Naive B cell (primary cell): Measurements from ENCODE around the gene MATK. TPM values are rescaled to one million over a fixed set of nuclear protein-coding genes. Genes with fewer than 3 reads are reported as not detected.
"Not testable (repeated sequence)": the region's sequence is repeated elsewhere in the genome, so short reads cannot be mapped to it uniquely, and the experiment has no call there.

Experiments
- ATAC-seq, 2 donors: fragments of 150-1000 bp; cut with Tn5 transposase; 2 replicates each; pipeline ENCODE4 v1.10.0; 2021; ENCODE audit warnings: low read depth in 2 of 2, mild to moderate bottlenecking in 2 of 2, moderate library complexity in 2 of 2
- DNase-seq: peaks from one replicate; pipeline ENCODE4 v3.0.0; 2022
- H3K27ac Mint-ChIP-seq, 6 donors: one replicate each; pipeline ENCODE4 v1.8.0; 2020 to 2022; ENCODE audit warnings: mild to moderate bottlenecking in 6 of 6, mixed read lengths in 6 of 6, moderate library complexity in 5 of 6, inconsistent platforms in 2 of 6
- H3K27me3 Mint-ChIP-seq, 3 donors: one replicate each; pipeline ENCODE4 v1.8.0; 2021 to 2022; ENCODE audit warnings: mixed read lengths in 3 of 3, mild to moderate bottlenecking in 1 of 3
- H3K36me3 Mint-ChIP-seq, 2 donors: one replicate each; pipeline ENCODE4 v1.8.0; 2020 to 2022; ENCODE audit warnings: mixed read lengths in 2 of 2, inconsistent platforms in 1 of 2, mild to moderate bottlenecking in 1 of 2
- H3K4me1 Mint-ChIP-seq, 3 donors: one replicate each; pipeline ENCODE4 v1.8.0; 2020 to 2022; ENCODE audit warnings: mixed read lengths in 3 of 3, inconsistent platforms in 1 of 3, mild to moderate bottlenecking in 1 of 3, moderate library complexity in 1 of 3
- H3K4me3 Mint-ChIP-seq, 8 donors: one replicate each; pipeline ENCODE4 v1.8.0; 2020 to 2022; ENCODE audit warnings: mild to moderate bottlenecking in 8 of 8, mixed read lengths in 8 of 8, moderate library complexity in 8 of 8, inconsistent platforms in 2 of 8
- H3K9me3 Mint-ChIP-seq, 7 donors: one replicate each; pipeline ENCODE4 v1.8.0; 2020 to 2022; ENCODE audit warnings: mixed read lengths in 7 of 7, mild to moderate bottlenecking in 5 of 7, inconsistent platforms in 2 of 7, moderate library complexity in 1 of 7
- polyA plus RNA-seq, 6 donors: library from polyadenylated mRNA; unstranded; fragments of 300-500 nt; fragmentation: Illumina TruSeq; gene quantifications; one replicate each; pipeline ENCODE4 v1.2.3, GENCODE V29; 2021; ENCODE audit warnings: low read depth in 6 of 6

The MATK gene
- polyA plus RNA-seq, 6 donors from 2014 or later: 3.2 to 6.7 (median 5.6) TPM

DNA sequence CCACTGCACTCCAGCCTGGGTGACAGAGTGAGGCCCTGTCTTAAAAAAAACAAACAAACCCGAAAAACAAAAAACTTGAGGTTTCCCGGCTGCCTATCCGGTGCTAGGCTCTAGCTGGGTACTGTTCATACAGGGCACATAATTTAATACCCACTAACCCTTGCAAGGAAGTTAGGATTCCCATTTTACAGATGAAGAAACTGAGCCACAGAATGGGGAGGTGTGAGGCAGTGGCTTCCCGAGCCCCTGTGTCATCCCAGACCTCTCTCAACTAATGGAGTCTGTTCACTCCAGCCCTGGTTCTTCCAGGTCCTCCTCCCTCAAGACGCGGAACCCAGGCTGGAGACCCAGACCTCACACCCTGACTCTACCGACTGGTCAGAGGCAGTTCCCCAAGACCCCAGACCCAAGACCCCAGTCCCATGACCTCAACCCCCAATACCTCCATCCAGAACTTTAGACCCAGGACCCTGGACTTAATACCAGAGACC is 25.3 kb downstream of the MATK start:
- Mint-ChIP-seq H3K4me3 (peak overlapping the region; percentile 91 to 99 (median 98)), H3K27ac (peak overlapping the region; percentile 92 to 99 (median 99)), H3K9me3 (peaks cover 0 to 2% (median 0%) of the 10 kb centered on the region in 7 donors), H3K36me3 (no peaks in the 10 kb centered on the region), H3K27me3 (no peaks in the 10 kb centered on the region), H3K4me1 (peaks cover 18 to 43% (median 24%) of the 10 kb centered on the region in 3 donors)
- no peak for DNase-seq
- no peak for ATAC-seq

DNA sequence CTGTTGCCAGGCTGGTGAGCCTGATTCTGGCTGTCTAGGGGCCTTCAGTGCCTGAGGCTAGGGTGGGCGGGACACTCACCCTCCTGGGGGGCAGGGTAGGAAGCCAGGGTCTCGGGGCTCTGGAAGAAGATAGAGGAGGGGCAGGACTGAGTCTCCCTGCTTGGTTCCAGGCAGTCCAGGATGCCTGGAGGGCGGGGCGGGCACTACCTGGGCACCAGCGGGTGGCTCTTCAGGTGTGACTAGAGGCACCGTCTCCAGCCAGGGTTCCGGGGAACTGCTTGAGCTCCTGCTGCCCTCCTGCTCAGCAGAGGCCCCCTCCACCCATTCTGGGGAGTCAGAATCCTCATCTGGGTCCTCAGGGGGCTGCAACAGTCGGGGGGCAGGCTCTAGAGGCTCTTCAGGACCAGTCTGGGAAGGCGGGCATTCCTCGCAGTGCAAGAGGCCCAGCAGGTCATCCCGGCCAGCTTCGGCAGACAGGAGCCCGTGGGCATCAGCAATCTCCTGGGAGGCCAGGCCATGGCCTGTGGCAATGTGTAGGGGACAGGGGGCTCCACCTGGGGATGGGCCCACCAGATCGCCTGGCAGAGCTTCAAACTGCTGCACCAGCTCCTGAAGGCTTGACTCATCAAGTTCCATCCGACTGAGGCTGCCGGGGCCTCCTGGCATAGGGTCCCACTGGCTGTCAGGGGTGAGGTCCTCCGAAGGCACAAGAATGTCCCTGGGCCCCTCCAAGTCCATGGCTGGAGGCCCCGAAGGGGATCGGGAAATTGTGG is 26.5 kb downstream of the MATK start:
- H3K27me3 Mint-ChIP-seq: no peaks in the 10 kb centered on the region
- peaks cover 0 to 2% (median 0%) of the 10 kb centered on the region in 7 donors for H3K9me3 Mint-ChIP-seq
- H3K27ac Mint-ChIP-seq: peak overlapping the region in 4 of 6 donors; percentile 6 to 99 (median 68)
- ATAC-seq: no peak
- H3K4me3 Mint-ChIP-seq: peak overlapping the region in 7 of 8 donors; percentile 12 to 99 (median 95)
- no peaks in the 10 kb centered on the region for H3K36me3 Mint-ChIP-seq
- peaks cover 27 to 53% (median 36%) of the 10 kb centered on the region in 3 donors for H3K4me1 Mint-ChIP-seq
- DNase-seq: no peak

DNA sequence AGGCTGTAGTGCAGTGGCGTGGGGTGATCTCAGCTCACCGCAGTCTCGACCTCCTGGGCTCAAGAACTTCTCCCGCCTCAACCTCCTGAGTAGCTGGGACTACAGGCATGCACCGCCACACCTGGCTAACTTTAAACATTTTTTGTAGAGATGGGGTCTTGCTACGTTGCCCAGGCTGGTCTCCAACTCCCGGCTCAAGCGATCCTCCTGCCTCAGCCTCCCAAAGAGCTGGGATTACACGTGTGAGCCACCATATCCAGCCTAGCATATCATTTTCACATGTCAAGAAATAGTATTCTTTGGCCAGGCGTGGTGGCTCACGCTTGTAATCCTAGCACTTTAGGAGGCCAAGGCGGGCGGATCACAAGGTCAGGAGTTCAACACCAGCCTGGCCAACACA is 27.9 kb downstream of the MATK start:
- Mint-ChIP-seq H3K4me1 (peaks cover 27 to 54% (median 37%) of the 10 kb centered on the region in 3 donors), H3K4me3 (peak overlapping the region in 3 of 8 donors; percentile 29 to 74 (median 53))
- H3K27me3 Mint-ChIP-seq, H3K27ac Mint-ChIP-seq, H3K36me3 Mint-ChIP-seq, ATAC-seq, H3K9me3 Mint-ChIP-seq, DNase-seq: not testable (repeated sequence)

DNA sequence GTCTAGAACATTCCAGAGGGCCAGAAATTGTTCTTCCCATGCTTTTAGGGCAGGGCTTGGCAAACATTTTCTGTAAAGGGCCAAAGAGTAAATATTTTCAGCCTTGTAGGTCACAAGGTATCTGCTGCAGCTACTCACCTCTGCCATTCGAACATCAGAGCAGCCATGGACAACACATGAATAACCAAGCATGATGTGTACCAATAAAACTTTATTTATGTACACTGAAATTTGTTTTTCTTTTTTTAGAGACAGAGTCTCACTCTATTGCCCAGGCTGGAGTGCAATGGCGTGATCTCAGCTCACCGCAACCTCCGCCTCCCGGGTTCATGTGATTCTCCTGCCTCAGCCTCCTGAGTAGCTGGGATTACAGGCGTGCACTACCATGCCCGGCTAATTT is 28.5 kb downstream of the MATK start:
- not testable (repeated sequence) for DNase-seq, H3K9me3 Mint-ChIP-seq, H3K36me3 Mint-ChIP-seq, H3K27me3 Mint-ChIP-seq, H3K27ac Mint-ChIP-seq, ATAC-seq
- Mint-ChIP-seq H3K4me1 (peaks cover 23 to 48% (median 32%) of the 10 kb centered on the region in 3 donors), H3K4me3 (peak overlapping the region in 1 of 8 donors; percentile 20)

DNA sequence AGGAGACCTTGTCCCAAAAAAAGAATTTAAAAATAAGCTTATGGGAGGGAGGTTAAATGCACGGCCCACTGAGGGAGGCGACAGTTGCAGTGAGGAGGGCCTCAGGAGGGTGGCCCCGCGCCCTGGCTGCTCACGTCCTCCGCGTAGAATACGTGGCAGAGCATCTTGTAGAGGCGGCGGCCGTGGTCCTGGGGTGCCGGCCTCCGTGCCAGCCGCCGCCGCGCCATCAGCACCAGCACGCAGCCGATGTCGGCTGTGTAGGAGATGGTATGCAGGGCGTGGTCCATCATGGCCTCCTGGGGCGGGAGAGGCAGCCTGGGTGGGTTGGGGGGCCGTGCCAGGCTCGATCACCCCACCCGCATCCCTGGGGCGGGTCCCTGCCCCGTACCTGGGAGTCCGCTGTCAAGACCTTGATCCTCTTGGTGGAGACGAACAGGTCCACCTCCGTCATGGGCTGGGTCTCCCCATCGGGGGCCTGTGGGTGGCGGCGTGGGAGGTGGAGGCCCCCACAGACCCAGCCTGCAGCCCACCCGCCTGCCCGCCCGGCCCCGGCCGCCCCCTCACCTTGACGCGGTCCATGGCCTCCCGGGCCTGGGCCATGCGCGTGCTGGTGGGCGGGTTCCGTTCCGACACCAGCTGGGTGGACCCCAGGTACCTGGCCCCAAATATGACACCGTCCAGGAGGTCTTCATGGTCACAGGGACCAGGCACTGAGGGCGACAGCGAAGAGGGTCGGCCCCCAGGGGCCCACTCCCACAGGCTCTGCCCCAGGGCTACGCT is 32.4 kb downstream of the MATK start:
- Mint-ChIP-seq H3K27me3 (no peaks in the 10 kb centered on the region), H3K4me3 (no peak overlapping the region), H3K27ac (no peak overlapping the region), H3K9me3 (no peaks in the 10 kb centered on the region), H3K4me1 (peaks cover 10 to 18% (median 15%) of the 10 kb centered on the region in 3 donors), H3K36me3 (peaks cover 0 to 14% of the 10 kb centered on the region in 2 donors)
- DNase-seq (no peak), ATAC-seq (no peak)

DNA sequence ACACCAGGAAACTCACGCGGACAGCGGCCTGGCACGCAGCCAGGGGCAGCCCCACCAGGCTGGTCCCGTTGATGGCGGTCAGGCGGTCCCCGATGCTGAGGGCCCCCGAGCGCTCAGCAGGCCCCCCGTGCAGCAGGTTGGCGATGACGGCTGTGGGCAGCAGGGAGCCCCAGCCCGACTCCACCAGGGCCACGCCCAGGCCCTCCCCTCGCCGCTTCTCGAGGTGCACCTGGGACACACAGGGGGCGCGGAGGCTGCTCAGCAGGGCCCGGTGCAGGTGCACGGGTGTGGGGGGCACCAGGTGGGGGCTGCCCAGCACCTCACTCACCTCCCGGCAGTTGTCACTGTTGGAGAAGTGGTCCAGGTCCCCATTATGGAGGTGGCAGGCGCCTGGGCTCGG is 33.7 kb downstream of the MATK start:
- DNase-seq (no peak), ATAC-seq (no peak)
- Mint-ChIP-seq H3K9me3 (no peaks in the 10 kb centered on the region), H3K27me3 (no peaks in the 10 kb centered on the region), H3K4me3 (no peak overlapping the region), H3K36me3 (peaks cover 0 to 14% of the 10 kb centered on the region in 2 donors), H3K4me1 (peaks cover 10 to 15% (median 14%) of the 10 kb centered on the region in 3 donors), H3K27ac (no peak overlapping the region)

DNA sequence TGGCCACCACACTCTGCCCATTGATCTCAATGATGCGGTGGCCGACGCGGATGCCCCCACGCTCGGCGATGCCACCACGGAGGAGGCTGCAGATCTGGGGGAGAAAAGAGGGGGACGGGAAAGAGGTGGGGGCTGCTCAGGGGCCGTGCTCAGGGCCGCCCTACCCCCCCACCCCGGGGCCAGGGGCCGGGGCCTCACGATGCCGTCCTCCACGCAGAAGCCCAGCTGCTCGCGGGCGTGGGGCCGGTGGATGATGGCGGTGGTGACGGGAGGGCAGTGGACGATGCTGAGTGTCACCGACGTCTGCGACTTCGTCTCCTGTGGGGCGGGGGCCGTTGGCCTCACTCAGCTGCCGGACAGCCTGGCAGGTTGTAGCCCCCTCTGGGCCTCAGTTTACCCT is 34.9 kb downstream of the MATK start:
- H3K27ac Mint-ChIP-seq: no peak overlapping the region
- H3K4me1 Mint-ChIP-seq: peaks cover 10 to 15% (median 14%) of the 10 kb centered on the region in 3 donors
- H3K4me3 Mint-ChIP-seq: no peak overlapping the region
- DNase-seq (no peak), ATAC-seq (no peak)
- H3K36me3 Mint-ChIP-seq: peaks cover 0 to 14% of the 10 kb centered on the region in 2 donors
- no peaks in the 10 kb centered on the region for H3K9me3 Mint-ChIP-seq
- no peaks in the 10 kb centered on the region for H3K27me3 Mint-ChIP-seq

DNA sequence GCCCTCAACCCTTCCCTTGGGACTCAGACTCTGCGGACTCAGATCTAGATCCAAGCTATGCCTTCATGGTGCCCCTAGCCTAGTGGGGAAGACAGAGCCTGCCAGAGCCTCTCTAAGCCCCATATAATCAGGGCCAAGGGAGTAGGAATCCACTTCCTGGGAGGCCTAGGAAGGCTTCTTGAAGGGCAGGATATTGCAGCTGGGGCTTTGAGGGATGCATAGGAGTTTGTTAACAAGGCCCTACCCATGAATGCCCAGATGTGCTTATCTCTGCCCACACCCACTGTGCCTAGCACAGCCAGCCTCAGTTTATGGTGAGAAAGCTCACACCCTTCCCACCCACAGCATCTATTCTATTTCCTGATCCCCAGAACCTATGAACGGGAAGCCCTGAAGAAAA is 36.0 kb downstream of the MATK start:
- Mint-ChIP-seq H3K36me3 (peaks cover 0 to 14% of the 10 kb centered on the region in 2 donors), H3K27ac (no peak overlapping the region), H3K4me3 (peak overlapping the region in 1 of 8 donors; percentile 1), H3K9me3 (no peaks in the 10 kb centered on the region), H3K4me1 (peaks cover 5 to 7% (median 6%) of the 10 kb centered on the region in 3 donors), H3K27me3 (no peaks in the 10 kb centered on the region)
- DNase-seq (no peak), ATAC-seq (no peak)

DNA sequence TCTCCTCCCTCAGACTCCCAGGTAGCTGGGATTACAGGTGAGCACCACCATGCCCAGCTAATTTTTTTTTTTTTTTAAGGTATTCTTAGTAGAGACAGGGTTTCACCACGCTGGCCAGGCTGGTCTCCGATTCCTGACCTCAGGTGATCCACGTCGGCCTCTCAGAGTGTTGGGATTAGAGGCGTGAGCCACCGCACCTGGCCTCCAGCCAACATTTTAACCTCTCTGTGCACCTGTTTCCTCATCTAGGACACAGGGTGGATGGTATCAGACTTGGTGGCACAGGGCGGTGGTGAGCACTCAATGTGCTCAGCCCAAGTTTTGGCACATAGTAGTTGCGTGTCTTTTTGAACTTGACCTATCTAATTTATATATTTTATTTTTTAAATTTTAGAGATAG is 37.2 kb downstream of the MATK start:
- no peak overlapping the region for H3K27ac Mint-ChIP-seq
- no peaks in the 10 kb centered on the region for H3K9me3 Mint-ChIP-seq
- ATAC-seq (no peak), DNase-seq (no peak)
- H3K4me3 Mint-ChIP-seq: no peak overlapping the region
- H3K36me3 Mint-ChIP-seq: peaks cover 0 to 14% of the 10 kb centered on the region in 2 donors
- H3K27me3 Mint-ChIP-seq: no peaks in the 10 kb centered on the region
- H3K4me1 Mint-ChIP-seq: no peaks in the 10 kb centered on the region

DNA sequence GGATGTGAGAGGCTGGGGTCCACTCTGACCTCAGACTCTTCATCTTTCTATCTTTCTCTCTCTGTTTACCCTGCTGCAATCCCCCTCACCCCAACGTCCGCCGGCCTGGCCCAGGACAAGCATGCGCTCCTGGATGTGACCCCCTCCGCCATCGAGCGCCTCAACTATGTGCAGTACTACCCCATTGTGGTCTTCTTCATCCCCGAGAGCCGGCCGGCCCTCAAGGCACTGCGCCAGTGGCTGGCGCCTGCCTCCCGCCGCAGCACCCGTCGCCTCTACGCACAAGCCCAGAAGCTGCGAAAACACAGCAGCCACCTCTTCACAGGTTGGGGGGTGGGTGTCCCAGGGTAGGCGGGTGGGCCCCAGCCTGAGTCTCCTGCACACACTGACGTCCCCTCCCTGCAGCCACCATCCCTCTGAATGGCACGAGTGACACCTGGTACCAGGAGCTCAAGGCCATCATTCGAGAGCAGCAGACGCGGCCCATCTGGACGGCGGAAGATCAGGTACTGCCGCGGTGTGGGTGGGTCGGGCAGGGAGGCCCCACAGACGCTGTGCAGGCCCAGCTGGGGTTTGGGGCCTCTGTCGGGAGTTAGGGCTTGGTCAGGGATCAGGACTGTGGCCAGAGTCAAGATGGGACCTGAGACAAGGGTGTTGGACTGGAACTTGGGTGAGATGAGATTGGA is 39.7 kb downstream of the MATK start:
- ATAC-seq (no peak), DNase-seq (no peak)
- Mint-ChIP-seq H3K27me3 (no peaks in the 10 kb centered on the region), H3K27ac (peak overlapping the region in 1 of 6 donors; percentile 9), H3K4me1 (no peaks in the 10 kb centered on the region), H3K36me3 (peaks cover 0 to 14% of the 10 kb centered on the region in 2 donors), H3K9me3 (peaks cover 0 to 2% (median 0%) of the 10 kb centered on the region in 7 donors), H3K4me3 (no peak overlapping the region)

DNA sequence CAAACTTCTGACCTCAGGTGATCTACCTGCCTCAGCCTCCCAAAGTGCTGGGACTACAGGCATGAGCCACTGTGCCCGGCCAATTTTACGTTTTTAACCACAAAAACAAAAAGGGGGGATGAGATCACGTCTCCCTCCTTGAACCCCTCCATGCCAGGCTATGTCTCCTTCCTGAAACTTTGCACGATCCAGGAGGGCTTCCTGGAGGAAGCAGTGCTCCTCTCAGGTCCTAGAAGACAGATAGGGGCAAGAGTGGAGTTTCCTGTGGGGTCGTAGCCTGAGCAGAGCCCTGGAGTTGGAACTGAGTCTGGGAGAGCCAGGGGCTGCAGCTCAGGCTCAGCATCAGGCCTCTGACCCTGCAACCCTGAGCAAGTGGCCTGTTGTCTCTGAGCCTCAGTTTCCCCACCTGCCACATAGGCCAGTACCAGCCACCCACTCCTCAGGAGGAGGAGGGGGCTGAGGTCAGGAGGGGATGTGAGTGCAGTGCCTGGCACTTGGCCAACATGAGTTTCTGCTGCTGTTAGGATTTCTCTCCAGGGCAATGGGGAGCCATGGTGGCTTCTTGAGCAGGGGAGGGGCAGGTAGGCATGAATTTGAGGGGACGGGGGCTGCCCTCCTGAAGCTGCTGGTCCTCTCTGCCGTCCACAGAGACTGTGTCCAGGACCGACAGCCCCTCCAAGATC is 40.7 kb downstream of the MATK start:
- Mint-ChIP-seq H3K9me3 (peaks cover 0 to 2% (median 0%) of the 10 kb centered on the region in 7 donors), H3K27me3 (no peaks in the 10 kb centered on the region), H3K4me3 (no peak overlapping the region), H3K36me3 (peaks cover 0 to 10% of the 10 kb centered on the region in 2 donors), H3K27ac (no peak overlapping the region), H3K4me1 (no peaks in the 10 kb centered on the region)
- no peak for ATAC-seq
- DNase-seq: no peak

DNA sequence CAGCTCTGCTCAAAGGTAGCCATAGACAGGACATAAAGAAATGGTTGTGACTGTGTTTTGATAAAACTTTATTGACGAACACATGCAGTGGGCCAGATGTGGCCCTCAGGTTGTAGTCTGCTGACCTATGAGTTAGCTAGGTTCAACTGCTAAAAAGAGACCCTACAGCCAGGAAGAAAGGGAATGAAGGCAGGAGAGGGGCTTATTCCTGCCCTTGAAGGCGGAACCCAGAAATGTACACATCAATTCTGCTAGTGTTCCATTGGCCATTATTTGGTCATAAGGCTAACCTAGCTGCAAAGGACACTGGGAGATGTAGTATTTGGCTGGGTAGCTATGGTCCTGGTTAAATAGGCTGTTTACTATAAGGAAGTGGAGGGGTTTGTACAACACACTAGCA is 42.7 kb downstream of the MATK start:
- ATAC-seq (no peak), DNase-seq (no peak)
- peaks cover 0 to 2% (median 0%) of the 10 kb centered on the region in 7 donors for H3K9me3 Mint-ChIP-seq
- H3K27me3 Mint-ChIP-seq: peaks cover 0 to 5% (median 0%) of the 10 kb centered on the region in 3 donors
- no peak overlapping the region for H3K27ac Mint-ChIP-seq
- no peaks in the 10 kb centered on the region for H3K36me3 Mint-ChIP-seq
- no peaks in the 10 kb centered on the region for H3K4me1 Mint-ChIP-seq
- no peak overlapping the region for H3K4me3 Mint-ChIP-seq

DNA sequence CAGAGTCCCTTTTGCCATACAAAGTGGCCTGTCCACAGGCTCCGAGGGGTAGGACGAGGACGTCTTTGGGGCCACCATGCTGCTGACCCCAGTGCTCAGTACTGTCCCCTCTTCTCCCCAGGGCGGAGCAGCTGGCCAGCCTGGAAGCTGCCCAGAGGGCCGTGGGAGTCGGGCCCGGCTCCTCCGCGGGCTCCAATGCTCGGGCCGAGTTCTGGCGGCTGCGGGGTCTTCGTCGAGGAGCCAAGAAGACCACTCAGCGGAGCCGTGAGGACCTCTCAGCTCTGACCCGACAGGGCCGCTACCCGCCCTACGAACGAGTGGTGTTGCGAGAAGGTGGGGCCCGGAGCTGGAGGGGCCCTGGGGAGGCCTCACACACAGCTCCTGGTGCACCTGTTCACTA is 45.8 kb downstream of the MATK start:
- Mint-ChIP-seq H3K27ac (no peak overlapping the region), H3K36me3 (peaks cover 0 to 7% of the 10 kb centered on the region in 2 donors), H3K4me1 (peaks cover 0 to 3% (median 0%) of the 10 kb centered on the region in 3 donors), H3K9me3 (peaks cover 0 to 2% (median 0%) of the 10 kb centered on the region in 7 donors), H3K27me3 (peaks cover 0 to 28% (median 18%) of the 10 kb centered on the region in 3 donors), H3K4me3 (no peak overlapping the region)
- DNase-seq: no peak
- no peak for ATAC-seq
